ENCODE data around the gene OOEP. TPM values are rescaled to one million over a fixed set of nuclear protein-coding genes. Genes with fewer than 3 reads are reported as not detected.

Gene OOEP
- total and polyA plus RNA-seq, 2 donors (not counting 1 experiment from before 2014, with no cell fraction given): 0.70 TPM; not detected in 1

- CTCF ChIA-PET: no interaction called here
- intact Hi-C loops (cut with micrococcal nuclease): no loop called here
- H3K79me2 ChIP-seq (ENCODE audit: control insufficient read depth, insufficient read depth, low read length): no peaks in the 10 kb centered on the region
- no peaks in the 10 kb centered on the region for H3K36me3 ChIP-seq (replicated peaks in 1 of 2; ENCODE audit: control extremely low read depth in 1 of 2, control insufficient read depth in 1 of 2, extremely low read depth in 1 of 2, insufficient read depth in 2 of 2, low read length in 1 of 2)
- H3K27ac ChIP-seq (ENCODE audit: low read length in 2 of 2): no peak overlapping the region
- DNase-seq (no peak), ATAC-seq (ENCODE audit: low read depth) (no peak)
- no peaks in the 10 kb centered on the region for H3K27me3 ChIP-seq (replicated peaks in 1 of 4; ENCODE audit: control extremely low read depth in 1 of 4, control insufficient read depth in 3 of 4, insufficient read depth in 4 of 4, low read length in 3 of 4)
- Mint-ChIP-seq H3K27ac (no peak overlapping the region), H3K4me1 (peaks cover 6% of the 10 kb centered on the region), H3K4me3 (no peak overlapping the region), H3K9me3 (ENCODE audit: insufficient read depth) (no peaks in the 10 kb centered on the region), H3K27me3 (no peaks in the 10 kb centered on the region)
- no peaks in the 10 kb centered on the region for H3K4me1 ChIP-seq (ENCODE audit: control insufficient read depth in 2 of 2, insufficient read depth in 2 of 2, low read length in 2 of 2)
- no peak overlapping the region for H3K4me2 ChIP-seq (replicated peaks; ENCODE audit: low read depth, low read length, poor library complexity, severe bottlenecking)
- 80% methylated on average over 1 of the region's 3 CpGs for WGBS (ENCODE audit: insufficient coverage)
- H4K20me1 ChIP-seq (ENCODE audit: control insufficient read depth, insufficient read depth, low read length, poor library complexity, severe bottlenecking): no peaks in the 10 kb centered on the region
- H2AFZ ChIP-seq (ENCODE audit: insufficient read depth, low read depth, low read length, poor library complexity, severe bottlenecking): no peak overlapping the region
- H3K9me3 ChIP-seq (ENCODE audit: control extremely low read depth in 1 of 3, control insufficient read depth in 2 of 3, insufficient read depth in 1 of 3, low read length in 2 of 3): peaks cover 0 to 11% (median 5%) of the 10 kb centered on the region in 3 donors
- H3K4me3 ChIP-seq (ENCODE audit: control extremely low read depth in 1 of 5, extremely low read depth in 1 of 5, insufficient read depth in 1 of 5, low read depth in 2 of 5, low read length in 4 of 5): no peak overlapping the region
- POLR2A ChIA-PET: no interaction called here
- TF ChIP-seq CTCF (IDR thresholded peaks at IDR 0.05): no peak
- no peak for TF ChIP-seq EZH2 (IDR thresholded peaks at IDR 0.05; ENCODE audit: borderline replicate concordance, insufficient read depth, low read depth, low read length, poor library complexity, severe bottlenecking)
- no peak overlapping the region for H3K9ac ChIP-seq (ENCODE audit: low read length)
These were observed 7.5 kb upstream of the OOEP start for GRCh38 chr6:73377225-73377624.

- Histone ChIP-seq H4K20me1 (ENCODE audit: control insufficient read depth, insufficient read depth, low read length, poor library complexity, severe bottlenecking) (no peaks in the 10 kb centered on the region), H2AFZ (ENCODE audit: insufficient read depth, low read depth, low read length, poor library complexity, severe bottlenecking) (no peak overlapping the region), H3K79me2 (ENCODE audit: control insufficient read depth, insufficient read depth, low read length) (no peaks in the 10 kb centered on the region), H3K27me3 (replicated peaks in 1 of 4; ENCODE audit: control extremely low read depth in 1 of 4, control insufficient read depth in 3 of 4, insufficient read depth in 4 of 4, low read length in 3 of 4) (no peaks in the 10 kb centered on the region), H3K36me3 (replicated peaks in 1 of 2; ENCODE audit: control extremely low read depth in 1 of 2, control insufficient read depth in 1 of 2, extremely low read depth in 1 of 2, insufficient read depth in 2 of 2, low read length in 1 of 2) (no peaks in the 10 kb centered on the region), H3K4me2 (replicated peaks; ENCODE audit: low read depth, low read length, poor library complexity, severe bottlenecking) (no peak overlapping the region), H3K9me3 (ENCODE audit: control extremely low read depth in 1 of 3, control insufficient read depth in 2 of 3, insufficient read depth in 1 of 3, low read length in 2 of 3) (peaks cover 0 to 27% (median 10%) of the 10 kb centered on the region in 3 donors), H3K27ac (ENCODE audit: low read length in 2 of 2) (no peak overlapping the region), H3K4me1 (ENCODE audit: control insufficient read depth in 2 of 2, insufficient read depth in 2 of 2, low read length in 2 of 2) (no peaks in the 10 kb centered on the region), H3K4me3 (ENCODE audit: control extremely low read depth in 1 of 5, extremely low read depth in 1 of 5, insufficient read depth in 1 of 5, low read depth in 2 of 5, low read length in 4 of 5) (no peak overlapping the region), H3K9ac (ENCODE audit: low read length) (no peak overlapping the region)
- POLR2A ChIA-PET: no interaction called here
- Mint-ChIP-seq H3K9me3 (ENCODE audit: insufficient read depth) (no peaks in the 10 kb centered on the region), H3K4me1 (peaks cover 6% of the 10 kb centered on the region), H3K27ac (no peak overlapping the region), H3K27me3 (no peaks in the 10 kb centered on the region), H3K4me3 (no peak overlapping the region)
- 83% methylated on average over 1 of the region's 1 CpG for WGBS (ENCODE audit: insufficient coverage)
- intact Hi-C loops (cut with micrococcal nuclease): no loop called here
- CTCF ChIA-PET: no interaction called here
- ATAC-seq (ENCODE audit: low read depth) (no peak), DNase-seq (no peak)
- no peak for TF ChIP-seq EZH2 (IDR thresholded peaks at IDR 0.05; ENCODE audit: borderline replicate concordance, insufficient read depth, low read depth, low read length, poor library complexity, severe bottlenecking)
- no peak for TF ChIP-seq CTCF (IDR thresholded peaks at IDR 0.05)
These were observed 5.5 kb upstream of the OOEP start for GRCh38 chr6:73375216-73375615.
